Measurements from ENCODE around the gene FNDC3A.

FNDC3A gene

DNA sequence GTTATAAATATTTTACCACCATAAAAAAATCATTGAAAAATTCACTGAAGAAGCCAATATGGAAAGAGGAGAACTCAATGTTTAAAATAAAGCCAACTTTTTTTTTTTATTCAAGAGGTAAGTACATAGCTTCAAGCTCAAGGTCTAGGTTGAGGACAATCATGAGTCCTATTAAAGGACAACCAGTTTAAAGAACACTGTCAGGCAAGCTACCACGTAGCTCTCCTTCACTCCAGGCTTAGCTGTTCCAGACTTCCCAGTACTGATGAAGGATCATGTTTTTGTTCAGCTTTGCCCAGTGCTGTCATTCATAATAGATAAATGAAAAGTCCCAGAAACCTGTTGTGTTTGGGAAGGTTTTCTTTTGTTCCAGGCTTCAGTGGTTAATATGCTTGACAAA lies 234.4 kb downstream of the FNDC3A start:
- no peak overlapping the region for H3K4me3 ChIP-seq (ENCODE audit: low read length)
- H3K27me3 ChIP-seq (ENCODE audit: control insufficient read depth, insufficient read depth, low read length) = no peaks in the 10 kb centered on the region
- H3K9ac ChIP-seq (ENCODE audit: low read depth, low read length) = no peak overlapping the region
- no peak overlapping the region for H3K4me2 ChIP-seq (ENCODE audit: low read length)
- no peaks in the 10 kb centered on the region for H3K4me1 ChIP-seq (ENCODE audit: control insufficient read depth, insufficient read depth, low read length)
- H3K36me3 ChIP-seq (ENCODE audit: insufficient read depth, low read length) = peaks cover 55% of the 10 kb centered on the region
- no peaks in the 10 kb centered on the region for H3K9me3 ChIP-seq (replicated peaks; ENCODE audit: low read length)

- no peak overlapping the region for H3K4me3 ChIP-seq (ENCODE audit: low read length)
- H3K27me3 ChIP-seq (ENCODE audit: control insufficient read depth, insufficient read depth, low read length) = no peaks in the 10 kb centered on the region
- H3K9ac ChIP-seq (ENCODE audit: low read depth, low read length) = no peak overlapping the region
- H3K9me3 ChIP-seq (replicated peaks; ENCODE audit: low read length) = no peaks in the 10 kb centered on the region
- H3K4me1 ChIP-seq (ENCODE audit: control insufficient read depth, insufficient read depth, low read length) = no peaks in the 10 kb centered on the region
- peaks cover 51% of the 10 kb centered on the region for H3K36me3 ChIP-seq (ENCODE audit: insufficient read depth, low read length)
- H3K4me2 ChIP-seq (ENCODE audit: low read length) = no peak overlapping the region
These were observed 235.0 kb downstream of the FNDC3A start for GRCh38 chr13:49210669-49211068.

GRCh38 chr13:49213539-49213938 lies 237.8 kb downstream of the FNDC3A start:
- Histone ChIP-seq H3K4me1 (ENCODE audit: control insufficient read depth, insufficient read depth, low read length) (no peaks in the 10 kb centered on the region), H3K4me2 (ENCODE audit: low read length) (no peak overlapping the region), H3K4me3 (ENCODE audit: low read length) (no peak overlapping the region), H3K36me3 (ENCODE audit: insufficient read depth, low read length) (peaks cover 24% of the 10 kb centered on the region), H3K27me3 (ENCODE audit: control insufficient read depth, insufficient read depth, low read length) (peaks cover 18% of the 10 kb centered on the region), H3K9me3 (replicated peaks; ENCODE audit: low read length) (no peaks in the 10 kb centered on the region), H3K9ac (ENCODE audit: low read depth, low read length) (no peak overlapping the region)

DNA sequence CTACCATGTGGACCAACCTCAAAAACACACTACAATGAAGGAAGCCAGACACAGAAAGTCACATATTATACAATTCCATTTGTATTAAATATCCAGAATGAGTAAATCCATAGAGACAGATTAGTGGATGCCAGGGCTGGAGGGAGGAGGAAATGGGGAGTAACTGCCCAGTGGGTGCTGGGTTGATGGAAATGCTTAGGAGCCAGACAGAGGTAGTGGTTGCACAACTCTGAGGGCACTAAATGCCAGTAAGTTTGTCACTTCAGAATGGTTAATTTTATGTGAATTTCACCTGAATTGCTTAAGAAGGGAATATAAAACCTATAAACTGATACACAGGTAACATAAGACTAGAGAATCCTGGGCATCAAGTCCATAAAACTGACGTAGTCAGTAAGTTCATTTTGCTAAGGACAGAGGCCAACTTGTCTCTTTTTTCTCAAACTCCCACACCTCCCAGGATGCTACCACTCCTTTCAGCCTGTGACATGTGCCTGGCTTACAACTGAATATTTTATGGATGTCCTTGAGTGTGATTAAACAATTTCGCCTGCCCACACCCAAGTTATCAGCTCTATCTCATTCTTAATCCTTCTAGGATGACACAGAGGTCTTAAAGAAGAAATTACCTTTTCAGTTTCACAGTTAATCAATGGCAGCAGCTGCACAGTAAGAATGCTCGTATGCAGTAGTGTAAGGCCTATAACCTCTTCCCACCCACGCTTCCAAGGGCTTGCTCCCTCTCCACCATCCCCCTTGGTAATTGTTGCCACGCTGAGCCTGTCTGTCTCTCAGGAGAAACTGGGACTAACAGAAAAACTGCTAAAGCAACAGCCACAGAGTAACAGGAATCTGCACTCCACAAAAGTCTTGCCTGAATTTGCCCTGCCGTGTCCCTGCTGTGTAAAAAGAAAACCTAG lies 238.5 kb downstream of the FNDC3A start:
- Histone ChIP-seq H3K4me3 (ENCODE audit: low read length) (no peak overlapping the region), H3K9ac (ENCODE audit: low read depth, low read length) (no peak overlapping the region), H3K4me1 (ENCODE audit: control insufficient read depth, insufficient read depth, low read length) (no peaks in the 10 kb centered on the region), H3K36me3 (ENCODE audit: insufficient read depth, low read length) (peaks cover 18% of the 10 kb centered on the region), H3K27me3 (ENCODE audit: control insufficient read depth, insufficient read depth, low read length) (peaks cover 25% of the 10 kb centered on the region), H3K9me3 (replicated peaks; ENCODE audit: low read length) (no peaks in the 10 kb centered on the region), H3K4me2 (ENCODE audit: low read length) (no peak overlapping the region)

DNA sequence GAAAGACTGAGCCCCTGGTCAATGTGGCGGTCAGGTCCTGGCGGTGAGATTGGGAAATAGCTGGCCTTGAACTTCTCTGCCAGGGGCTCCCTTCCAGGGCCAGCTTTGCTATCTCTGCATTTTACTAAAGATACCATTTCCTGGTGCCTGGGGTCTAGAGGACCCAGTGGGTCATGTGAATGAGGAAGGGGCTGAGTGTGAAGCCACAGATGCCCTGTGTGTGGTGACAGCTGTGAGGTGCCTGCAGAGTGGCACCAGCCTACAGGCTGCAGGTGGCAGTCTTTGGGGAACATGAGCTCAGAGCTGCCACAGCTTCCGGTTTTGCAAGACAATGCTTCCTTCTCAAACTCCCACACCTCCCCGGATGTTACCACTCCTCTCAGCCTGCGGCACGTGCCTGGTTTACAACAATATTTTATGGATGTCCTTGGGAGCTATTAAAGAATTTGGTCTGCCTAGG lies 239.2 kb downstream of the FNDC3A start:
- no peak overlapping the region for H3K4me3 ChIP-seq (ENCODE audit: low read length)
- H3K4me2 ChIP-seq (ENCODE audit: low read length) = no peak overlapping the region

GRCh38 chr13:49216334-49216733 lies 240.6 kb downstream of the FNDC3A start:
- Histone ChIP-seq H3K27me3 (ENCODE audit: control insufficient read depth, insufficient read depth, low read length) (peaks cover 45% of the 10 kb centered on the region), H3K4me1 (ENCODE audit: control insufficient read depth, insufficient read depth, low read length) (peaks cover 10% of the 10 kb centered on the region), H3K4me2 (ENCODE audit: low read length) (no peak overlapping the region), H3K9me3 (replicated peaks; ENCODE audit: low read length) (no peaks in the 10 kb centered on the region), H3K36me3 (ENCODE audit: insufficient read depth, low read length) (peaks cover 11% of the 10 kb centered on the region), H3K9ac (ENCODE audit: low read depth, low read length) (no peak overlapping the region), H3K4me3 (ENCODE audit: low read length) (no peak overlapping the region)

More for the DNA sequence above, 239.2 kb downstream of the FNDC3A start:
- Histone ChIP-seq H3K4me1 (ENCODE audit: control insufficient read depth, insufficient read depth, low read length) (peaks cover 3% of the 10 kb centered on the region), H3K9me3 (replicated peaks; ENCODE audit: low read length) (no peaks in the 10 kb centered on the region), H3K9ac (ENCODE audit: low read depth, low read length) (no peak overlapping the region), H3K36me3 (ENCODE audit: insufficient read depth, low read length) (peaks cover 18% of the 10 kb centered on the region), H3K27me3 (ENCODE audit: control insufficient read depth, insufficient read depth, low read length) (peaks cover 32% of the 10 kb centered on the region)

GRCh38 chr13:49217962-49218492 lies 242.3 kb downstream of the FNDC3A start:
- Histone ChIP-seq H3K9me3 (replicated peaks; ENCODE audit: low read length) (no peaks in the 10 kb centered on the region), H3K27me3 (ENCODE audit: control insufficient read depth, insufficient read depth, low read length) (peaks cover 62% of the 10 kb centered on the region)

DNA sequence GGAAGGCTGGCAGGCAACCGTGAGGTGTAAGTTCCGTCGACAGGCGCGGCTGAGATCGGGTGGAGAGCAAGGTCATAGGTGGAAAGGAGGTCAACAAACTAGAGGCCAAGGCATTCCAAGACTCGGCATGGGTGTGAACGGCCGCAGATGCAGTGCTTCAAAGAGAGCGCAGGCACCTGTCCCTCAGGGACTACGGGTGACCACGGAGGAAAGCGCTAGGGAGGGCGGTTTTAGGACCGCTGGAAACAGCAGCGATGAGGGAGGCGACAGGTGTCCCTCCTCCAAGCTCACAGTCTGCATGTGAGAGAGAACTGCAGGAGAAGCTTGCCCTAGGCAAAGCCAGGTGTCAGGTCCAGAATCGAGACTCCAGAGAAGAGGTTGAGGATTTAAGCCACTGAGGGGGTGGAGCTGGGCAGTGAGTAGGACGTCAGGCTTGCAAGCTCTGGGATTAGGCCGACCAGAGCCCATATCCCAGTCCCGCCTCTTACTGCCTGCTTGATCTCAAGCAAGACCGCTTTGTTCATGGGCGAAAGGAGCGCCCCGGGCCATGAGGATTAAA lies 242.9 kb downstream of the FNDC3A start:
- Histone ChIP-seq H3K4me3 (ENCODE audit: low read length) (no peak overlapping the region), H3K36me3 (ENCODE audit: insufficient read depth, low read length) (no peaks in the 10 kb centered on the region), H3K4me2 (ENCODE audit: low read length) (peak overlapping the region; percentile 10), H3K4me1 (ENCODE audit: control insufficient read depth, insufficient read depth, low read length) (peaks cover 10% of the 10 kb centered on the region), H3K27me3 (ENCODE audit: control insufficient read depth, insufficient read depth, low read length) (peaks cover 68% of the 10 kb centered on the region), H3K9ac (ENCODE audit: low read depth, low read length) (no peak overlapping the region), H3K9me3 (replicated peaks; ENCODE audit: low read length) (no peaks in the 10 kb centered on the region)

More at GRCh38 chr13:49217962-49218492, 242.3 kb downstream of the FNDC3A start:
- Histone ChIP-seq H3K36me3 (ENCODE audit: insufficient read depth, low read length) (no peaks in the 10 kb centered on the region), H3K4me3 (ENCODE audit: low read length) (no peak overlapping the region), H3K9ac (ENCODE audit: low read depth, low read length) (no peak overlapping the region), H3K4me2 (ENCODE audit: low read length) (peak overlapping the region; percentile 10), H3K4me1 (ENCODE audit: control insufficient read depth, insufficient read depth, low read length) (peaks cover 10% of the 10 kb centered on the region)

- peaks cover 76% of the 10 kb centered on the region for H3K27me3 ChIP-seq (ENCODE audit: control insufficient read depth, insufficient read depth, low read length)
- peaks cover 10% of the 10 kb centered on the region for H3K4me1 ChIP-seq (ENCODE audit: control insufficient read depth, insufficient read depth, low read length)
- H3K9me3 ChIP-seq (replicated peaks; ENCODE audit: low read length) = no peaks in the 10 kb centered on the region
- no peak overlapping the region for H3K9ac ChIP-seq (ENCODE audit: low read depth, low read length)
- peak overlapping the region; percentile 72 for H3K4me2 ChIP-seq (ENCODE audit: low read length)
- no peaks in the 10 kb centered on the region for H3K36me3 ChIP-seq (ENCODE audit: insufficient read depth, low read length)
- H3K4me3 ChIP-seq (ENCODE audit: low read length) = peak overlapping the region; percentile 62
These were observed 243.9 kb downstream of the FNDC3A start for GRCh38 chr13:49219647-49220035.

GRCh38 chr13:49220036-49220855 lies 244.5 kb downstream of the FNDC3A start, which contains the start of gene MLNR:
TSS of gene MLNR (plus strand) at chr13:49220338. CDS start at chr13:49220338, 0 bp downstream.
- Histone ChIP-seq H3K9me3 (replicated peaks; ENCODE audit: low read length) (no peaks in the 10 kb centered on the region), H3K4me3 (ENCODE audit: low read length) (peak within 1 kb of the TSS; percentile 62), H3K9ac (ENCODE audit: low read depth, low read length) (no peak within 1 kb of the TSS), H3K36me3 (ENCODE audit: insufficient read depth, low read length) (no peaks in the 10 kb centered on the region), H3K4me2 (ENCODE audit: low read length) (peak within 1 kb of the TSS; percentile 72), H3K4me1 (ENCODE audit: control insufficient read depth, insufficient read depth, low read length) (peaks cover 10% of the 10 kb centered on the region), H3K27me3 (ENCODE audit: control insufficient read depth, insufficient read depth, low read length) (peaks cover 80% of the 10 kb centered on the region)

All from skeletal muscle satellite cell (primary cell).